GM23248 (cell line): ENCODE measurements around the gene PPP2R2D. TPM values are rescaled to one million over a fixed set of nuclear protein-coding genes. Genes with fewer than 3 reads are reported as not detected.

Experiments
- DNase-seq: peaks from one replicate; pipeline ENCODE4 v3.0.0-alpha.2; 2015
- H2AFZ ChIP-seq: fragments of 200-600 bp; sonication (generic); 2 replicates; pipeline ENCODE4 v1.6.1; 2016; ENCODE audit warnings: antibody characterized with exemption
- H3F3A ChIP-seq: fragments of 200-600 bp; sonication (generic); 2 replicates; pipeline ENCODE4 v1.6.1; 2016; ENCODE audit warnings: mild to moderate bottlenecking, antibody characterized with exemption, mixed run types; ENCODE audit not compliant: insufficient read depth
- H3K27ac ChIP-seq: fragments of 200-600 bp; sonication (generic); 2 replicates; pipeline ENCODE4 v1.5.1; 2016; ENCODE audit warnings: mild to moderate bottlenecking
- H3K27me3 ChIP-seq: fragments of 200-600 bp; sonication (generic); replicated peaks from 2 replicates; pipeline ENCODE4 v1.6.1; 2016; ENCODE audit warnings: mild to moderate bottlenecking; ENCODE audit not compliant: insufficient read depth
- H3K36me3 ChIP-seq: fragments of 200-600 bp; sonication (generic); 2 replicates; pipeline ENCODE4 v1.6.1; 2016; ENCODE audit warnings: low read depth, mild to moderate bottlenecking
- H3K4me1 ChIP-seq: fragments of 200-600 bp; sonication (generic); 2 replicates; pipeline ENCODE4 v1.6.1; 2016; ENCODE audit warnings: mild to moderate bottlenecking; ENCODE audit not compliant: insufficient read depth
- H3K4me2 ChIP-seq: fragments of 200-600 bp; sonication (generic); one replicate; pipeline ENCODE4 v1.6.1; 2016; ENCODE audit warnings: mild to moderate bottlenecking; ENCODE audit not compliant: unreplicated experiment
- H3K4me3 ChIP-seq: fragments of 200-600 bp; sonication (generic); 2 replicates; pipeline ENCODE4 v1.5.1; 2016; ENCODE audit warnings: mild to moderate bottlenecking
- H3K79me2 ChIP-seq: fragments of 200-600 bp; sonication (generic); 2 replicates; pipeline ENCODE4 v1.6.1; 2016; ENCODE audit warnings: mild to moderate bottlenecking; ENCODE audit not compliant: insufficient read depth
- H3K9ac ChIP-seq: fragments of 200-600 bp; sonication (generic); 2 replicates; pipeline ENCODE4 v1.6.1; 2016; ENCODE audit warnings: mild to moderate bottlenecking
- H3K9me2 ChIP-seq: fragments of 200-600 bp; sonication (generic); 2 replicates; pipeline ENCODE4 v1.6.1; 2016; ENCODE audit warnings: mixed run types, mild to moderate bottlenecking, moderate library complexity; ENCODE audit not compliant: insufficient read depth
- H3K9me3 ChIP-seq: fragments of 200-600 bp; sonication (generic); one replicate; pipeline ENCODE4 v1.6.1; 2017; ENCODE audit warnings: low read depth
- H4K20me1 ChIP-seq: fragments of 200-600 bp; sonication (generic); 2 replicates; pipeline ENCODE4 v1.6.0; 2016; ENCODE audit not compliant: insufficient read depth
- EZH2 ChIP-seq: fragments of 200-600 bp; sonication (generic); IDR thresholded peaks from 2 replicates; pipeline ENCODE4 v1.6.1; 2018; ENCODE audit warnings: antibody characterized with exemption, mild to moderate bottlenecking; ENCODE audit not compliant: insufficient read depth, poor library complexity, severe bottlenecking
- EZH2phosphoT487 ChIP-seq: fragments of 200-600 bp; sonication (generic); IDR thresholded peaks from 2 replicates; pipeline ENCODE4 v1.6.1; 2018; ENCODE audit warnings: antibody characterized with exemption, moderate library complexity, mild to moderate bottlenecking, low read depth; ENCODE audit not compliant: insufficient read depth
- WGBS, 2 experiments: methylation state at CpG; one replicate each; pipeline ENCODE4 v1.1.6; 2015 to 2017; ENCODE audit warnings: low lambda C conversion rate in 2 of 2, low coverage in 1 of 2; ENCODE audit errors: missing lambda C conversion rate in 2 of 2; 5-methylcytosine and 5-hydroxymethylcytosine counted together
- in situ Hi-C: fragments of 300-500 bp; cut with MboI; formaldehyde crosslinking; loops from 2 replicates; pipeline ENCODE4 v1.15.0; 2020
- polyA plus RNA-seq: library from polyadenylated mRNA; unstranded; fragments of >200 nt; fragmentation: Nextera tagmentation; extraction: Ambion mirVana; gene quantifications from 2 replicates; pipeline ENCODE4 v1.2.1, GENCODE V29; 2016
- total RNA-seq: library from RNA; depleted of rRNA; stranded (reverse); fragments of >200 nt; shearing (Covaris generic); gene quantifications from 2 replicates; pipeline ENCODE4 v1.2.3, GENCODE V29; 2014

PPP2R2D gene
- total and polyA plus RNA-seq, 2 experiments from 2014 or later, result 18.5 to 26.2 TPM

GRCh38 chr10:131972474-131973071 lies 71.8 kb downstream of the PPP2R2D start:
- Histone ChIP-seq H3K27ac (no peak overlapping the region), H3K9me2 (no peaks in the 10 kb centered on the region), H3K9me3 (no peaks in the 10 kb centered on the region), H3K9ac (no peak overlapping the region), H3K36me3 (peaks cover 58% of the 10 kb centered on the region), H3K4me3 (no peak overlapping the region), H3F3A (peaks cover 33% of the 10 kb centered on the region), H3K27me3 (no peaks in the 10 kb centered on the region), H4K20me1 (peaks cover 51% of the 10 kb centered on the region), H3K4me1 (no peaks in the 10 kb centered on the region), H3K79me2 (peaks cover 99% of the 10 kb centered on the region), H2AFZ (no peak overlapping the region), H3K4me2 (no peak overlapping the region)
- no peak for TF ChIP-seq EZH2
- TF ChIP-seq EZH2phosphoT487, result no peak
- 71 to 74% methylated on average over 11 of the region's 11 CpGs for WGBS, 2 experiments
- in situ Hi-C loops, result no loop called here
- DNase-seq, result no peak

GRCh38 chr10:131973160-131973951 lies 72.5 kb downstream of the PPP2R2D start:
- Histone ChIP-seq H3K79me2 (peaks cover 100% of the 10 kb centered on the region), H3K27me3 (no peaks in the 10 kb centered on the region), H3K27ac (no peak overlapping the region), H3K9me3 (no peaks in the 10 kb centered on the region), H2AFZ (no peak overlapping the region), H3K4me1 (peaks cover 5% of the 10 kb centered on the region; the same call in 1 of the 2 replicates), H3K4me2 (no peak overlapping the region), H3K9me2 (no peaks in the 10 kb centered on the region), H3K9ac (no peak overlapping the region), H3K4me3 (no peak overlapping the region), H4K20me1 (peaks cover 57% of the 10 kb centered on the region), H3F3A (peaks cover 27% of the 10 kb centered on the region), H3K36me3 (peaks cover 50% of the 10 kb centered on the region)
- TF ChIP-seq EZH2 (no peak), EZH2phosphoT487 (no peak)
- DNase-seq, result no peak
- 96% methylated on average over 34 of the region's 34 CpGs for WGBS, 2 experiments
- in situ Hi-C loops, result no loop called here

DNA sequence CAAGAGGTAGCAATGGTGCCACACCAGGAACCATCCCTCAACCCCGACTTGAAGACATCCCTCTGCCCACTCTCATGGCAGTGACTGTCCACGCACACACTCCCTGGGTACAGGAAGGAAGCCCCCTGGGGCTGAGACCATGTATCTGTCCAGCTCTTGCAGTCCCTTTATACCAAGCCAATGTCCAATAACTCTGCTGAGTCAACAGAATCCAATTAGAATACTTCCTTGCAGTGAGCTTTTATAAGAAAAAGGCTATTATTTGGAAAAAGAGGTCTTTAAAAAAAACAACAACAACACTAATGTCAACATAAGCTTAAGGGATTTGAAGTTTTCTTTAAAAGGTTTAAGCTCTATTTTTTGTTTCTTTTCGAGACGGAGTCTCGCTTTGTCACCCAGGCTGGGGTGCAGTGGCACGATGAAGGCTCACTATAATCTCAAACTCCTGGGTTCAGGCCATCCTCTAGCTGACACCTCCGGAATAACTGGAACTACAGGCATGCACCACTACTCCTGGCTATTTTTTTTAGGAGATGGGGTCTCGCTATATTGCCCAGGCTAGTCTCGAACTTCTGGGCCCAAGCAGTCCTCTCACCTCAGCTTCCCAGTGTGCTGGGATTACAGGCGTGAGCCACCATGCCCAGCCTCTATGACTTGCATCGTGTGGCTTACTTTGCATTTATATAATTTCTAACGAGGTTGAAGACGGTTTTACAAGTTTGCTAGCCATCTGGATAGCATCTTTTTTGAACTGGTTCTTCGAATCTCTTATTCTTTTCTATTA lies 73.4 kb downstream of the PPP2R2D start:
- in situ Hi-C loops, result no loop called here
- TF ChIP-seq EZH2phosphoT487 (no peak), EZH2 (no peak)
- no peak for DNase-seq
- peaks cover 14% of the 10 kb centered on the region for H3K4me1 ChIP-seq
- no peaks in the 10 kb centered on the region for H3K9me2 ChIP-seq
- H3K27ac ChIP-seq, result no peak overlapping the region
- peaks cover 42% of the 10 kb centered on the region for H3K36me3 ChIP-seq
- H4K20me1 ChIP-seq, result peaks cover 65% of the 10 kb centered on the region
- H3K4me3 ChIP-seq, result no peak overlapping the region
- no peak overlapping the region for H2AFZ ChIP-seq
- peaks cover 100% of the 10 kb centered on the region for H3K79me2 ChIP-seq
- no peak overlapping the region for H3K9ac ChIP-seq
- H3K27me3 ChIP-seq, result no peaks in the 10 kb centered on the region
- H3F3A ChIP-seq, result peaks cover 28% of the 10 kb centered on the region
- 86% methylated on average over 14 of the region's 14 CpGs for WGBS, 2 experiments
- no peak overlapping the region for H3K4me2 ChIP-seq
- no peaks in the 10 kb centered on the region for H3K9me3 ChIP-seq

- H4K20me1 ChIP-seq, result peaks cover 69% of the 10 kb centered on the region
- H3K4me3 ChIP-seq, result no peak overlapping the region
- TF ChIP-seq EZH2phosphoT487 (no peak), EZH2 (no peak)
- H3K4me1 ChIP-seq, result peaks cover 16% of the 10 kb centered on the region
- WGBS, 2 experiments, result 76 to 83% methylated on average over 6 of the region's 6 CpGs
- H3K27me3 ChIP-seq, result no peaks in the 10 kb centered on the region
- peaks cover 37% of the 10 kb centered on the region for H3K36me3 ChIP-seq
- H3K9me2 ChIP-seq, result no peaks in the 10 kb centered on the region
- H2AFZ ChIP-seq, result no peak overlapping the region
- H3F3A ChIP-seq, result peaks cover 33% of the 10 kb centered on the region
- H3K9ac ChIP-seq, result no peak overlapping the region
- no peaks in the 10 kb centered on the region for H3K9me3 ChIP-seq
- in situ Hi-C loops, result no loop called here
- H3K79me2 ChIP-seq, result peaks cover 100% of the 10 kb centered on the region
- no peak overlapping the region for H3K4me2 ChIP-seq
- no peak for DNase-seq
- no peak overlapping the region for H3K27ac ChIP-seq
Observed at GRCh38 chr10:131975003-131975402, 74.2 kb downstream of the PPP2R2D start.
